Stimulated activated CD8-positive, alpha-beta memory T cell treated with anti-CD3 and anti-CD28 coated beads, Interleukin-15, amount 100 ng/mL, for 1 hour (primary cell): ENCODE measurements around the gene RB1.
"Not testable (repeated sequence)": the region's sequence is repeated elsewhere in the genome, so short reads cannot be mapped to it uniquely, and the experiment has no call there.

Experiments
- DNase-seq: peaks from one replicate; pipeline ENCODE4 v3.0.0-alpha.2; 2020; ENCODE audit warnings: low read depth

Gene RB1

GRCh38 chr13:48448959-48449614 lies 145.5 kb downstream of the RB1 start:
- DNase-seq: no peak

- no peak for DNase-seq
These were observed 146.1 kb downstream of the RB1 start for GRCh38 chr13:48449656-48450055.

- DNase-seq: not testable (repeated sequence)
These were observed 147.6 kb downstream of the RB1 start for GRCh38 chr13:48451196-48451595.

GRCh38 chr13:48456546-48456945 lies 153.0 kb downstream of the RB1 start:
- no peak for DNase-seq

DNA sequence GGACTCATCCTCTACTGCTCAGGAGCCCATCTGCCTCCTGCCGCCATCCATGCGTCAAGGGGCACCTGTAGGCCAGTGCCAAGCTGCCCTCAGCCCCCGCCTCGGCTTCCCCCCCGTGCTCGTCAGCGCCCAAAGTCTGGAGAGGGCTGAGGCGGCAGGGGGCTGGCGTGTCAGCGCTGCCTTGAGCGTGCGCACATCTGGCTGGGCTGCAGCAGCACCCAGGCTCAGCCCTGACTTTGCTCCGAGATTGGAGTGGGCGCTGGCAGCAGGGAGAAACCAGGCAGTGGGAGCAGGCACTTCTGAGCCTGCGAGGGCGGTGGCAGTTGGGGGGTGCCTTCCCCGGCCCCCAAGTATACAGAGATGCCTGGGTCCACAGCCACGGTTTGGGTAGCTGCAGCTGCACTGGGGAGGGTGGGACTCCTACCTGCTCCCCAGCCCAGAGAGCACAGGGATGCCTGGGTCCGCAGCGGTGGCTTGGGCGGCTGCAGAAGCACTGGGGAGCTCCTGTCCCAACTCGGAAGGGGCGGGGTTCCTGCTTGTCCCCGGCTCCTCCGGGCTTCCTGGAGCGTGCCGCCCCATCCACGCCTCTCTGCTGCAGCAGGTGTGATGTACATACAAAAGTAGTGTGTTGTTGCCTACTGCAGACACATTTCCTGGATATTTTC lies 154.2 kb downstream of the RB1 start:
- no peak for DNase-seq

DNA sequence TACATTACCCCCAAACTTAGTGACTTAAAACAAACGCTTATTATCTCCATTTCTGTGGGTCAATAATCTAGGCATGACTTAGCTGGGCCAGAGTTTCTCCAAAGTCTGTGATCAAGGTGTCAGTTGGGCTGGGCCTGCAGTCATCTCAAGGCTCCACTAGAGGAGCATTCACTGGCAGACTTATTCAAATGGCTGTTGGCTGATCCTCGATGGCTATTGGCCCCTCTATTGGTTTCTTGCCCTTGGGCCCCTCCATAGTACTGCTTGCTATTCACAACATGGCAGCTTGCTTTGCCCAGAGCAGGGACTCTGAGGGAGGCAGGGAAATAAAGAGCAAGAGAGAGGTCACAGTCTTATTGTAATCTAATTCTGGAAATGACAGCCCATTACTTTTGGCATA lies 171.7 kb downstream of the RB1 start:
- no peak for DNase-seq

GRCh38 chr13:48476215-48476614 lies 172.7 kb downstream of the RB1 start:
- no peak for DNase-seq

DNA sequence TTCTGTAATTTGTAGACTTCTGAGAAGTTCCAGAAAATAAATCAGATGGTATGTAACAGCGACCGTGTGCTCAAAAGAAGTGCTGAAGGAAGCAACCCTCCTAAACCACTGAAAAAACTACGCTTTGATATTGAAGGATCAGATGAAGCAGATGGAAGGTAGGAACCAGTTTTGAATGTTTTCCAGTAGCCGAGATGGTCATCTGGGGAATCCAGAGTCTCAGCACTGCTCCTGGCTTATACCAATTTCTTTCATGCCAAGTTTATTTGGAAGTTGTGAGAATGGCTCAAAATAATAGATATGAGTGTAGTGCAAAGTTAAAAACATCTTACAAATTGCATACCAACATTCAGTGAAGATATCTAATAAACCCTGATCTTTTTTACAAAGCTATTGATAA lies 173.1 kb downstream of the RB1 start:
- DNase-seq: no peak

DNA sequence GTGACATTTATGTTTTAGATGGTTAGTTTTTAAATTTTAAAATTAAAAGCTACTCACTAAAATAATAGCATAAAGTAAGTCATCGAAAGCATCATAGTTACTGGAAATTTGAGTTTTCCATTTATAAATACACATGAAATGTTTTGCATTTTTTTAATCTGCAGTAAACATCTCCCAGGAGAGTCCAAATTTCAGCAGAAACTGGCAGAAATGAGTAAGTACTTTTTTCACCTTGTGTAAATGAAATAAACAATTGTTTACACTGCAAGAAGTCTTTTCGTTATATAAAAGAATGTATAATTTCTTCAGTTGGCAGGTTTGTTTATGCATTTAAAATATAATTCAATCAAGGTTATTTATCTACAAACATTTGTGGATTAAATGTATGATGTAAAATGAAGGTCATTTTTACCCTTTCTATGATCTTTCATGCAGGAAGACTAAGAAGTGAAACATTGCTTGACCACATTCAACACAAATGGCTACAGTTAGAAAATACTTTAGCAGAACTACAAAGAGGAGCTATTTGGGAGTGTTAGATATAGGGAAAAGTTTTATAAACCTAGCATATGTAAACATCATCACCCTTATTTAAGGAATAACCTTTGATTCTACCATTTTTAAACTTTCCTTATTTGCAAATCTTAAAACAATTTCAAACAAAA lies 173.8 kb downstream of the RB1 start:
- no peak for DNase-seq

DNA sequence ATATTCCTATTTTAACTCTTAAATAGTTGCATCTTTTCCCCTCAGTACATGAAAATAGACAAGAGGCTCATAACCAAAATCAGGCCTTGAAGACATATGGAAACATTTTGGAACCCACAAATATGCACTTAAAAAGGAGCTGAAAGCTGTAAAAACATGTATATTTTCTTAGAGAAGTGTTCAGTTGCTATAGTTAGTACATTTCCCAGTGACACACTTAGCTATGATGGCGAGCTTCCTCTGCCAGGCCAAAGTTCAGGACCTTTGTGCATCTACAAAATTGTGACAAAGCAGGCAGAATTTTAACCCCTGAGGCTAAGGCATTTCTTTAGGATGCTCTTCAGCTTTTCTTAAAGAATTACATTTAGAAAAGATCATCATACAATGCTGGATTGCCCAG lies 174.8 kb downstream of the RB1 start:
- no peak for DNase-seq

GRCh38 chr13:48483575-48483974 lies 180.0 kb downstream of the RB1 start:
- no peak for DNase-seq

DNA sequence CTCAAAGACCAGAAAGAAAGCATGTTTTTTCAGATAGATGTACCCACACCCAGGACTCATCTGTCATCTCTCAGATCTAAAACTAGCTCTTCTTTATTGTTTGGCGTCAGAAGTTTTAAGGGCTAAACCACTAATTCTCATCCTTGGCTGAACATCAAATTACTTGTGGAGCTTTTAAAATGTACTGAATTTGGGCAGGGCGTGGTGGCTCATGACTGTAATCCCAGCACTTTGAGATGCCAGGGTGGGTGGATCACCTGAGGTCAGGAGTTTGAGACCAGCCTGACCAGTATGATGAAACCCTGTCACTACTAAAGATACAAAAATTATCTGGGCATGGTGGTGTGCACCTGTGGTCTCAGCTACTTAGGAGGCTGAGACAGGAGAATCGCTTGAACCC lies 181.9 kb downstream of the RB1 start:
- no peak for DNase-seq

DNA sequence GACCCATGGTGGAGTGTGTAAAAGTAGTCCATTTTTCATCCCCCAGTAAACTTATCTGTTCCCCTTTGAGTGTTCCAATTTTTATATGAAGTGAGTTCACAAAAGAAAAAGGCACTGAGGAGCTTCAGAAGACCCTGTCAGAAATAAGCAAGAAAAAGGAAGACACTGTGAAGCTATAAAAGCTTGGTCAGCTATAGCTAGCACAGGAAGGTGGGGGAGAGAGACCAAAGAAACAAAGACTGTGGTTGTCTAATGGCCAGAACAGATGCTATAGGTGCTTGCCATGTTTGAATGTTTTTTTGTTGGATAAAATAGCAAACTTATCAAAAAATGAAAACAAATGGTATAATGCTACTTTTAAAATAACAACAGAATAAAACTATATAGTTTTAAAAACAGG lies 182.8 kb downstream of the RB1 start:
- no peak for DNase-seq

DNA sequence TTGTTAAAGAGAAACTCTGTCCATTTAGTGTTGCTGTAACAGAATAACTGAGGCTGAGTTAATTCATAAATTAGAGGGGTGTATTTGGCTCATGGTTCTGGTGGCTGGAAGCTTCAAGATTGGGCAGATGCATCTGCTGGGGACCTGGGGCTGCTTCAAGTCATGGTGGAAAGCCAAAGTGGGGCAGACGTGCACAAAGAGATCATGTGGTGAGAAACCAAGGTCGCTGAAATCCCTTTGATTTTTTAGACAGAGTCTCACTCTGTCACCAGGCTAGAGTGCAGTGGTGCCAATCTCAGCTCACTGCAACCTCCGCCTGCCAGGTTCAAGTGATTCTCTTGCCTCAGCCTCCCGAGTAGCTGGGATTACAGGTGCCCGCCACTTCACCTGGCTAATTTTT lies 183.3 kb downstream of the RB1 start:
- no peak for DNase-seq

GRCh38 chr13:48487968-48488367 lies 184.4 kb downstream of the RB1 start:
- DNase-seq: no peak

GRCh38 chr13:48488995-48489394 lies 185.4 kb downstream of the RB1 start:
- no peak for DNase-seq

- no peak for DNase-seq
These were observed 186.1 kb downstream of the RB1 start for GRCh38 chr13:48489666-48490065.

GRCh38 chr13:48490241-48490640 lies 186.7 kb downstream of the RB1 start:
- no peak for DNase-seq

DNA sequence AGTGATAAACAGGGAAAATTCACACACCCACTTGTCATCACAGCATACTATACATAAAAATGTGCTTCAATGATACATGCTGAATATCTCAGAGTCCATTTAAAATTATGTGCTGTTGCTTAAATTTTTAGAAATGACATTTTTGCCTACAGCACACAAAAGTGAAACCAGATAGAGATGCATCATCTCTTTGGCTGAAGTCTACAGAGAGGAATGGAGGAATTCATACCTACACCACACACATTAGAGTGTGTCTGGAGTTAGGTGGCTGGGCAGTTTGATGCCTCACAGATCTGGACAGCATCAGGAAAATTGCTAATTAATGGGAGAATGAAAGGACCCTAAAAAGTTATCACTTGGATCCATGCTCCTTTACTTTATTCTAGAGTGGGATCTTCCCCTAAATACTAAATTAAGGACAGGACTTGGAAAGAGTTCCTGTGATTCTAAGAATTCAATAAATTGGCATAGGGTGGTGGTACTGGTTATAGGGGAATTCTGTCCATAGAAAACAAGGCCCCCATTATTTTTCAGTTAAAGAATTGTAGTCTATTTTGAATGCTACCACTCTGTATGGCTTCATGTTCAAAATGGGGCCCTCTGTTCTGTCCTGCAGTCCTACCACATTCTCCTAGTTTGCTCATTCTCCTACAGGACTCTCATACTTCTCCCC lies 188.0 kb downstream of the RB1 start:
- no peak for DNase-seq

DNA sequence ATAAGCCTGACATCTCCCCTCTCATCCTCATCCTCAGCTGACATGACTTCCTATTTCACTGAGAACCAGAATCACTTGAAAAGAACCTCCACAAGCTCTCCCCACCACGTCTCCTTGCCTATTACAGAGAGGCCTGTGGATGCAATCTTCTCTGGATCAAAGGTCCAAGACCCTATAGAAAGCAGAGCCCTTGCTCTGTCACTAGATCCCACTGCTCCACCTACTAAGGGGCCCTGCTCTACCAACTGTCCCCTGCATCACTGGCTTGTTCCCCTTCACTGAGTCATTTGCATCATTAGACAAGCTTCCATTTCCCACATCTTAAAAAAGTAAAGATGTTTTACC lies 188.5 kb downstream of the RB1 start:
- DNase-seq: no peak

DNA sequence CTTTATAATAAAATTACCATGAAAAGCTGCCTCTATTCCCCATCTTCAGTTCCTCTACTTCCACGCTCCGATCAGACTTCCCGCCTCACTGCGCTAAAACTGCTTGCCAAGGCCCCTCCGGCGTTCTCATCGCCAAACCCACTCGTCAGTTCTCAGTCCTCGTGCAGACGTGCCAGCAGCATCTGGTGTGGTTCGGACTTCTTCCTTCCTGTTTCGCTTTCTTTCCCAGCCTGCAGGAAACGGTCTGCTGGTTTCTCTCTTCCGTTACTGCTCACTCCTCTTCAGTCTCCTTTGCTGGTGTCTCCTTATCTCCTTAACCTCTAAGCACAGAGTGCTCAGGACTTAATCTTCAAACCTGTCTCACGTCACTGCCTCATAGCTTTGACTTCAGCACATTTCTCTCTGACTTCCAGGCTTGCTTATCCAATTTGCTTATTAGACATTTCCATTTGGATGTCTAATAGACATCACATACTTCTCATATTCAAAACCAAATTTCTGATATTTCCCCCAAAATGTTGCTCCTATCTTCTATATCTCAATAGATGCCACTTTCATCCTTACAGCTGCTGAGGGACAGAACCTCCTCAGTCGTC lies 189.0 kb downstream of the RB1 start:
- DNase-seq: no peak

GRCh38 chr13:48493066-48493765 lies 189.7 kb downstream of the RB1 start:
- DNase-seq: no peak
